IMR-90 (cell line): Measurements from ENCODE around the gene EXPH5.

Source experiments
- BHLHE40 ChIP-seq: fragments of 150-350 bp; IDR thresholded peaks from 2 replicates; pipeline ENCODE4 v1.6.1; 2016; ENCODE audit warnings: mild to moderate bottlenecking, low read depth, low read length
- CEBPB ChIP-seq: IDR thresholded peaks from 2 replicates; pipeline ENCODE4 v1.6.1; 2012; ENCODE audit warnings: low read depth, low read length, improper control_type of control experiment
- CHD1 ChIP-seq: IDR thresholded peaks from 2 replicates; pipeline ENCODE4 v1.6.1; 2012; ENCODE audit warnings: low read depth, low read length, improper control_type of control experiment
- MAFK ChIP-seq: IDR thresholded peaks from 2 replicates; pipeline ENCODE4 v1.6.1; 2012; ENCODE audit warnings: low read depth, low read length, improper control_type of control experiment
- MAZ ChIP-seq: IDR thresholded peaks from 2 replicates; pipeline ENCODE4 v1.6.1; 2012; ENCODE audit warnings: low read depth, mild to moderate bottlenecking, low read length, improper control_type of control experiment, moderate library complexity, borderline replicate concordance
- MXI1 ChIP-seq: IDR thresholded peaks from 2 replicates; pipeline ENCODE4 v1.6.1; 2012; ENCODE audit warnings: low read depth, mild to moderate bottlenecking, low read length, moderate library complexity, borderline replicate concordance
- POLR2A ChIP-seq: IDR thresholded peaks from 2 replicates; pipeline ENCODE4 v1.6.1; 2012; ENCODE audit warnings: mild to moderate bottlenecking, low read depth, low read length
- RAD21 ChIP-seq: IDR thresholded peaks from 2 replicates; pipeline ENCODE4 v1.6.1; 2012; ENCODE audit warnings: low read length, improper control_type of control experiment
- RCOR1 ChIP-seq: IDR thresholded peaks from 2 replicates; pipeline ENCODE4 v1.6.1; 2012; ENCODE audit warnings: mild to moderate bottlenecking, low read length, improper control_type of control experiment; ENCODE audit not compliant: insufficient replicate concordance
- RFX5 ChIP-seq: IDR thresholded peaks from 2 replicates; pipeline ENCODE4 v1.8.0; 2012; ENCODE audit warnings: low read depth, mild to moderate bottlenecking, low read length, moderate library complexity
- SMC3 ChIP-seq: fragments of 150-350 bp; IDR thresholded peaks from 2 replicates; pipeline ENCODE4 v1.6.1; 2016; ENCODE audit warnings: low read depth, mild to moderate bottlenecking, antibody characterized with exemption, low read length, moderate library complexity
- TF ChIP-seq, protein P1 (sequence below): conservative IDR thresholded peaks from 2 replicates; pipeline ENCODE4 v1.5.1; 2012; ENCODE audit warnings: mild to moderate bottlenecking, low read depth, low read length, improper control_type of control experiment

DNA sequence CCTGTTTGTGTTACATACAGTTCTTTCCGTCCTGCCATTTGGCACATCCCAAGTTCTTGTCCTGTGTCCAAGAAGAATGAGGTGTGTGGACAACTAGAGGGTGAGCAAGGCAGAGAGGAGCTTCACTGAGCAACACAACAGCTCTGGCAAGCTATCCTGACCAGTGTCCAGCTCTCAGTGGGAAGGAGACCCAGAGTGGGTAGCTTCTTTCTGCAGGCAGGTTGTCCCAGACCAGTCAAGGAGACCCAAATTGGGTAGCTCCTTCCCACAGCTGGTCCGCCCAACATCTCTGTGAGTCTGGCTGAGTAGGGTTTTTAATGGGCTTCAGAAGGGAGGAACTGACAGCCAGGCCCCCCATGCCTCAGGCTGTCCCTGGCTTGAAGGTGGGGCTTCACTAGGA is 35.2 kb upstream of the EXPH5 start:
- no peak for TF ChIP-seq MAFK
- no peak for TF ChIP-seq POLR2A
- TF ChIP-seq, protein P1, sequence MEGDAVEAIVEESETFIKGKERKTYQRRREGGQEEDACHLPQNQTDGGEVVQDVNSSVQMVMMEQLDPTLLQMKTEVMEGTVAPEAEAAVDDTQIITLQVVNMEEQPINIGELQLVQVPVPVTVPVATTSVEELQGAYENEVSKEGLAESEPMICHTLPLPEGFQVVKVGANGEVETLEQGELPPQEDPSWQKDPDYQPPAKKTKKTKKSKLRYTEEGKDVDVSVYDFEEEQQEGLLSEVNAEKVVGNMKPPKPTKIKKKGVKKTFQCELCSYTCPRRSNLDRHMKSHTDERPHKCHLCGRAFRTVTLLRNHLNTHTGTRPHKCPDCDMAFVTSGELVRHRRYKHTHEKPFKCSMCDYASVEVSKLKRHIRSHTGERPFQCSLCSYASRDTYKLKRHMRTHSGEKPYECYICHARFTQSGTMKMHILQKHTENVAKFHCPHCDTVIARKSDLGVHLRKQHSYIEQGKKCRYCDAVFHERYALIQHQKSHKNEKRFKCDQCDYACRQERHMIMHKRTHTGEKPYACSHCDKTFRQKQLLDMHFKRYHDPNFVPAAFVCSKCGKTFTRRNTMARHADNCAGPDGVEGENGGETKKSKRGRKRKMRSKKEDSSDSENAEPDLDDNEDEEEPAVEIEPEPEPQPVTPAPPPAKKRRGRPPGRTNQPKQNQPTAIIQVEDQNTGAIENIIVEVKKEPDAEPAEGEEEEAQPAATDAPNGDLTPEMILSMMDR = no peak
- no peak for TF ChIP-seq MXI1
- no peak for TF ChIP-seq RCOR1
- no peak for TF ChIP-seq RFX5
- no peak for TF ChIP-seq BHLHE40
- TF ChIP-seq MAZ = no peak
- TF ChIP-seq RAD21 = no peak
- no peak for TF ChIP-seq SMC3
- no peak for TF ChIP-seq CEBPB
- TF ChIP-seq CHD1 = no peak
